Esophagus squamous epithelium (tissue), 5 donors: Measurements from ENCODE around the gene JPH4. TPM values are rescaled to one million over a fixed set of nuclear protein-coding genes. Genes with fewer than 3 reads are reported as not detected.

Experiments used
- DNase-seq: peaks from one replicate; lab custom pipeline; 2025; lab: John Stamatoyannopoulos, UW
- H3K27ac ChIP-seq, 4 donors: fragments of 200-600 bp; sonication (generic); one replicate each; pipeline ENCODE4 v1.5.1; 2016 to 2019; ENCODE audit warnings: mild to moderate bottlenecking in 1 of 4
- H3K27me3 ChIP-seq, 4 donors: fragments of 200-600 bp; sonication (generic); 1 replicate in 3 of 4; 2 replicates in 1 of 4; pipeline versions ENCODE4 v1.5.1 to v1.6.0; 2017 to 2021; ENCODE audit warnings: antibody characterized with exemption in 1 of 4
- H3K36me3 ChIP-seq, 3 donors: fragments of 200-600 bp; sonication (generic); one replicate each; pipeline ENCODE4 v1.5.1; 2016 to 2019
- H3K4me1 ChIP-seq, 3 donors: fragments of 200-600 bp; sonication (generic); one replicate each; pipeline ENCODE4 v1.5.1; 2017 to 2019
- H3K4me3 ChIP-seq, 4 donors: fragments of 200-600 bp; sonication (generic); 1 replicate in 3 of 4; 2 replicates in 1 of 4; pipeline ENCODE4 v1.5.1; 2016 to 2019; ENCODE audit warnings: mild to moderate bottlenecking in 2 of 4, moderate library complexity in 1 of 4
- H3K9me3 ChIP-seq, 3 donors: fragments of 200-600 bp; sonication (generic); one replicate each; pipeline ENCODE4 v1.5.1; 2016 to 2019
- CTCF ChIP-seq, 6 experiments: fragments of 450-650 bp in 4 of 6; fragments of 200-600 bp in 2 of 6; sonication (generic) in 2 of 6; IDR thresholded peaks; one replicate each; pipeline ENCODE4 v1.5.1; 2016 to 2019; ENCODE audit warnings: antibody characterized with exemption in 6 of 6, mild to moderate bottlenecking in 4 of 6, moderate library complexity in 4 of 6
- POLR2A ChIP-seq, 4 donors: fragments of 450-650 bp; IDR thresholded peaks; one replicate each; pipeline ENCODE4 v1.6.1; 2017; ENCODE audit warnings: antibody characterized with exemption in 4 of 4, mild to moderate bottlenecking in 4 of 4, moderate library complexity in 3 of 4
- WGBS, 2 donors: methylation state at CpG; one replicate each; pipeline ENCODE4 v1.1.5; 2018; 5-methylcytosine and 5-hydroxymethylcytosine counted together
- intact Hi-C: fragments of 100-400 bp; cut with DNase I; formaldehyde crosslinking; loops from one replicate; pipeline ENCODE4 v1.15.0; 2022
- total RNA-seq, 4 donors: library from RNA; depleted of rRNA; stranded (reverse); fragments of >200 nt; gene quantifications; one replicate each; pipeline ENCODE4 v1.1.0, GENCODE V29; 2016
- donor health status: DM: yes; HTN: yes; CAD: no.

Gene JPH4
- total RNA-seq, 4 donors from 2014 or later = 0.21 to 2.7 TPM; not detected in 2

- intact Hi-C loops = no loop called here
- peaks cover 0 to 15% (median 0%) of the 10 kb centered on the region in 4 donors for H3K27me3 ChIP-seq
- no peak overlapping the region for H3K27ac ChIP-seq
- DNase-seq = no peak
- H3K4me1 ChIP-seq = no peaks in the 10 kb centered on the region
- H3K4me3 ChIP-seq = no peak overlapping the region
- TF ChIP-seq CTCF (IDR thresholded peaks at IDR 0.05) = no peak
- TF ChIP-seq POLR2A (IDR thresholded peaks at IDR 0.05) = no peak
- no peaks in the 10 kb centered on the region for H3K9me3 ChIP-seq
- H3K36me3 ChIP-seq = no peaks in the 10 kb centered on the region
- 62 to 74% methylated on average over 2 of the region's 2 CpGs for WGBS, 2 donors
These were observed 39.9 kb upstream of the JPH4 start for GRCh38 chr14:23618415-23618988.

- H3K9me3 ChIP-seq = no peaks in the 10 kb centered on the region
- TF ChIP-seq CTCF (IDR thresholded peaks at IDR 0.05) (no peak), POLR2A (IDR thresholded peaks at IDR 0.05) (no peak)
- 63 to 88% methylated on average over 1 of the region's 1 CpG for WGBS, 2 donors
These were observed 38.9 kb upstream of the JPH4 start for GRCh38 chr14:23617539-23617938.

GRCh38 chr14:23615856-23616255, 37.3 kb upstream of the JPH4 start:
- peaks cover 0 to 11% (median 0%) of the 10 kb centered on the region in 4 donors for H3K27me3 ChIP-seq
- H3K4me1 ChIP-seq = peaks cover 0 to 12% (median 0%) of the 10 kb centered on the region in 3 donors
- 39 to 52% methylated on average over 5 of the region's 5 CpGs for WGBS, 2 donors
- intact Hi-C loops = no loop called here
- TF ChIP-seq POLR2A (IDR thresholded peaks at IDR 0.05) (no peak), CTCF (IDR thresholded peaks at IDR 0.05) (no peak)
- H3K4me3 ChIP-seq = no peak overlapping the region
- no peak for DNase-seq
- no peaks in the 10 kb centered on the region for H3K9me3 ChIP-seq
- no peaks in the 10 kb centered on the region for H3K36me3 ChIP-seq
- H3K27ac ChIP-seq = no peak overlapping the region

More at GRCh38 chr14:23617539-23617938, 38.9 kb upstream of the JPH4 start:
- intact Hi-C loops = no loop called here
- no peak overlapping the region for H3K27ac ChIP-seq
- no peak overlapping the region for H3K4me3 ChIP-seq
- H3K36me3 ChIP-seq = no peaks in the 10 kb centered on the region
- DNase-seq = no peak
- H3K27me3 ChIP-seq = peaks cover 0 to 15% (median 0%) of the 10 kb centered on the region in 4 donors
- no peaks in the 10 kb centered on the region for H3K4me1 ChIP-seq

GRCh38 chr14:23614395-23614828, 35.8 kb upstream of the JPH4 start:
- TF ChIP-seq POLR2A (IDR thresholded peaks at IDR 0.05) (no peak), CTCF (IDR thresholded peaks at IDR 0.05) (no peak)
- WGBS, 2 donors = no CpG with 5 or more reads among the region's 2 CpGs
- Histone ChIP-seq H3K4me3 (no peak overlapping the region), H3K4me1 (peaks cover 0 to 16% (median 0%) of the 10 kb centered on the region in 3 donors), H3K9me3 (no peaks in the 10 kb centered on the region), H3K36me3 (no peaks in the 10 kb centered on the region), H3K27ac (no peak overlapping the region), H3K27me3 (peaks cover 0 to 15% (median 0%) of the 10 kb centered on the region in 4 donors)
- no peak for DNase-seq
- intact Hi-C loops = no loop called here

- H3K4me1 ChIP-seq = peaks cover 0 to 16% (median 0%) of the 10 kb centered on the region in 3 donors
- peaks cover 0 to 15% (median 0%) of the 10 kb centered on the region in 4 donors for H3K27me3 ChIP-seq
- no peak overlapping the region for H3K27ac ChIP-seq
- no peak for TF ChIP-seq POLR2A (IDR thresholded peaks at IDR 0.05)
- no peak for TF ChIP-seq CTCF (IDR thresholded peaks at IDR 0.05)
- DNase-seq = no peak
- H3K9me3 ChIP-seq = no peaks in the 10 kb centered on the region
- WGBS, 2 donors = 79 to 89% methylated on average over 6 of the region's 6 CpGs
- intact Hi-C loops = no loop called here
- no peak overlapping the region for H3K4me3 ChIP-seq
- H3K36me3 ChIP-seq = no peaks in the 10 kb centered on the region
These were observed 34.9 kb upstream of the JPH4 start for GRCh38 chr14:23613242-23614070.
